Neuronal stem cell (in vitro differentiated cells): Measurements from ENCODE around the gene LILRA6.
A peak's percentile ranks its signal among the peaks of the same experiment; 100 is the strongest.
"Not testable (repeated sequence)": the region's sequence is repeated elsewhere in the genome, so short reads cannot be mapped to it uniquely, and the experiment has no call there.

ENCODE experiments used
- DNase-seq: peaks from one replicate; pipeline ENCODE4 v3.0.0-alpha.2; 2013; ENCODE audit warnings: low spot score
- H2AFZ ChIP-seq: one replicate; pipeline ENCODE4 v1.6.1; 2013; ENCODE audit warnings: mild to moderate bottlenecking, low read length, inconsistent platforms
- H2AK5ac ChIP-seq: 2 replicates; pipeline ENCODE4 v1.6.1; 2013; ENCODE audit warnings: low read depth, mild to moderate bottlenecking, inconsistent platforms, low read length, moderate library complexity, mixed read lengths
- H2BK120ac ChIP-seq: 2 replicates; pipeline ENCODE4 v1.6.1; 2013; ENCODE audit warnings: low read depth, mild to moderate bottlenecking, inconsistent platforms, low read length, moderate library complexity, mixed read lengths
- H2BK12ac ChIP-seq: one replicate; pipeline ENCODE4 v1.6.1; 2013; ENCODE audit warnings: low read length, inconsistent platforms
- H2BK15ac ChIP-seq: 2 replicates; pipeline ENCODE4 v1.6.1; 2013; ENCODE audit warnings: mild to moderate bottlenecking, low read length, inconsistent platforms, mixed read lengths
- H2BK5ac ChIP-seq: one replicate; pipeline ENCODE4 v1.6.1; 2013; ENCODE audit warnings: inconsistent platforms, mild to moderate bottlenecking, low read length, moderate library complexity
- H3K14ac ChIP-seq: one replicate; pipeline ENCODE4 v1.6.1; 2013; ENCODE audit warnings: low read length, inconsistent platforms
- H3K18ac ChIP-seq: 2 replicates; pipeline ENCODE4 v1.6.1; 2013; ENCODE audit warnings: low read length, inconsistent platforms
- H3K23ac ChIP-seq: 2 replicates; pipeline ENCODE4 v1.6.1; 2013; ENCODE audit warnings: low read depth, mild to moderate bottlenecking, mixed read lengths, low read length, inconsistent platforms; ENCODE audit not compliant: poor library complexity
- H3K27ac ChIP-seq: replicated peaks from 3 replicates; pipeline ENCODE4 v1.5.1; 2013; ENCODE audit warnings: low read length, inconsistent platforms
- H3K27me3 ChIP-seq, 3 experiments: 2 replicates each; pipeline ENCODE4 v1.6.1; 2013; ENCODE audit warnings: low read length in 3 of 3, mild to moderate bottlenecking in 2 of 3, inconsistent platforms in 1 of 3, low read depth in 1 of 3, mixed read lengths in 1 of 3, moderate library complexity in 1 of 3; ENCODE audit not compliant: control insufficient read depth in 3 of 3, insufficient read depth in 3 of 3
- H3K36me3 ChIP-seq, 2 donors: replicated peaks in 1 of 2; 2 replicates each; pipeline ENCODE4 v1.6.1; 2013; ENCODE audit warnings: low read length in 2 of 2; ENCODE audit not compliant: control insufficient read depth in 2 of 2, insufficient read depth in 2 of 2
- H3K4ac ChIP-seq: 2 replicates; pipeline ENCODE4 v1.6.1; 2013; ENCODE audit warnings: inconsistent platforms, mild to moderate bottlenecking, low read length, moderate library complexity
- H3K4me1 ChIP-seq, 2 donors: 1 replicate in 1 of 2; 2 replicates in 1 of 2; pipeline ENCODE4 v1.6.1; 2013; ENCODE audit warnings: low read length in 2 of 2, low read depth in 1 of 2; ENCODE audit not compliant: control insufficient read depth in 2 of 2, insufficient read depth in 1 of 2
- H3K4me2 ChIP-seq: one replicate; pipeline ENCODE4 v1.6.1; 2013; ENCODE audit warnings: mild to moderate bottlenecking, low read length, inconsistent platforms; ENCODE audit not compliant: insufficient read depth, poor library complexity, severe bottlenecking
- H3K4me3 ChIP-seq, 2 donors: 2 replicates each; pipeline ENCODE4 v1.5.1; 2013; ENCODE audit warnings: low read length in 2 of 2, mild to moderate bottlenecking in 2 of 2, inconsistent platforms in 1 of 2, moderate library complexity in 1 of 2
- H3K79me1 ChIP-seq: one replicate; pipeline ENCODE4 v1.6.1; 2013; ENCODE audit warnings: low read depth, mild to moderate bottlenecking, inconsistent platforms, low read length, moderate library complexity
- H3K9ac ChIP-seq: one replicate; pipeline ENCODE4 v1.6.1; 2013; ENCODE audit warnings: mild to moderate bottlenecking, low read depth, low read length, inconsistent platforms; ENCODE audit not compliant: poor library complexity
- H3K9me3 ChIP-seq, 2 donors: replicated peaks in 1 of 2; 2 replicates each; pipeline versions ENCODE3 to v1.6.1; 2013; ENCODE audit warnings: low read length in 2 of 2, mild to moderate bottlenecking in 2 of 2, inconsistent platforms in 1 of 2, low read depth in 1 of 2, mixed read lengths in 1 of 2, moderate library complexity in 1 of 2; ENCODE audit not compliant: control insufficient read depth in 2 of 2, insufficient read depth in 1 of 2
- H4K8ac ChIP-seq: one replicate; pipeline ENCODE4 v1.6.1; 2013; ENCODE audit warnings: low read depth, mild to moderate bottlenecking, inconsistent platforms, low read length, moderate library complexity
- H4K91ac ChIP-seq: one replicate; pipeline ENCODE4 v1.6.1; 2013; ENCODE audit warnings: low read length, low read depth, mild to moderate bottlenecking, inconsistent platforms; ENCODE audit not compliant: poor library complexity
- WGBS, 2 donors: extraction: QIAGEN DNeasy Blood & Tissue Kit; methylation state at CpG; one replicate each; pipeline ENCODE4 v1.1.7; 2013; ENCODE audit warnings: missing lambda C conversion rate in 2 of 2, mixed read lengths in 1 of 2; ENCODE audit not compliant: insufficient read length in 2 of 2, insufficient replicate concordance in 1 of 2; ENCODE audit errors: extremely low coverage in 2 of 2; 5-methylcytosine and 5-hydroxymethylcytosine counted together

Gene LILRA6

GRCh38 chr19:54207676-54207982 lies 35.0 kb downstream of the LILRA6 start:
- Histone ChIP-seq H3K27ac (no peak overlapping the region), H4K91ac (no peak overlapping the region), H3K4me3 (no peak overlapping the region), H3K18ac (peak overlapping the region; percentile 11), H4K8ac (peak overlapping the region; percentile 70), H3K4me1 (peaks cover 3 to 11% of the 10 kb centered on the region in 2 donors), H3K79me1 (peaks cover 25% of the 10 kb centered on the region), H3K4ac (no peak overlapping the region), H2AFZ (no peak overlapping the region), H3K23ac (peak overlapping the region; percentile 67), H2AK5ac (no peak overlapping the region), H3K14ac (no peak overlapping the region), H3K9me3 (no peaks in the 10 kb centered on the region), H2BK15ac (no peak overlapping the region), H3K36me3 (peaks cover 62 to 63% of the 10 kb centered on the region in 2 donors), H3K4me2 (no peak overlapping the region), H2BK12ac (no peak overlapping the region), H3K9ac (no peak overlapping the region), H2BK120ac (no peak overlapping the region), H3K27me3 (no peaks in the 10 kb centered on the region), H2BK5ac (no peak overlapping the region)
- DNase-seq, result no peak
- no CpG with 5 or more reads among the region's 5 CpGs for WGBS, 2 donors

DNA sequence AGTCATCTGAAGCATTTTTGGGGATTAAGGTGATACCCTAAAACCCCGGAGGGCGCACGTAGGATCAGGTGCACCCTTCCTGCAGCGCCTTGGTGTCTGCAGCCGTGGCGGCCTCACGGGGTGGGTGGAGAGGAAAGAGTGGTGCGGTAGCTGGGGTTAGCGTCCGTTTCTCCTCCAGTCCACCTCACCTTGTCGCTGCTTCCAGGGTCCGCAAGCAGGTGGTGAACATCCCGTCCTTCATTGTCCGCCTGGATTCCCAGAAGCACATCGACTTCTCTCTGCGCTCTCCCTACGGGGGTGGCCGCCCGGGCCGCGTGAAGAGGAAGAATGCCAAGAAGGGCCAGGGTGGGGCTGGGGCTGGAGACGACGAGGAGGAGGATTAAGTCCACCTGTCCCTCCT lies 35.4 kb downstream of the LILRA6 start:
- WGBS, 2 donors, result no CpG with 5 or more reads among the region's 23 CpGs

DNA sequence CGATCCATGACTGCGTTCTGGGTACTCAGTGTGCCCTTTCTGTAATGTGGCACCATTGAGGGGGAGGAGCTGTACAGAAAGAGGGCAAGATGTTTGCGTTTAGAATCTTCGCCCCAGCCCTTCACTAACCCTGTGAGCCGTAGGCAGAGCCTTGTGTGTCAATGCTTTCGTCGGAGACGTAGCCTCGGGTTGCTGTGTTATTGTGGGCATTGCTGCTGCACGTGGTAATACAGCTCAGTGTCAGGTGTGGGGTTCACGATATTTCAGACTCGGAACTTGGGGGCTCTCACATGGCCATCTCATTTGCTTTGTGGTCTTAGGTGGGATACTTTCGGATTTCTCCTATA lies 35.8 kb downstream of the LILRA6 start:
- Histone ChIP-seq H2AK5ac (no peak overlapping the region), H3K9ac (no peak overlapping the region), H3K36me3 (peaks cover 70 to 71% of the 10 kb centered on the region in 2 donors), H3K23ac (peak overlapping the region; percentile 82), H3K27ac (no peak overlapping the region), H3K14ac (no peak overlapping the region), H2BK120ac (no peak overlapping the region), H3K18ac (no peak overlapping the region), H3K4me1 (peaks cover 11 to 16% of the 10 kb centered on the region in 2 donors), H3K4me2 (no peak overlapping the region), H3K9me3 (no peaks in the 10 kb centered on the region), H4K8ac (no peak overlapping the region), H2BK5ac (no peak overlapping the region), H3K4ac (no peak overlapping the region), H2AFZ (no peak overlapping the region), H4K91ac (no peak overlapping the region), H2BK15ac (no peak overlapping the region), H3K4me3 (no peak overlapping the region), H2BK12ac (no peak overlapping the region), H3K27me3 (no peaks in the 10 kb centered on the region), H3K79me1 (peaks cover 27% of the 10 kb centered on the region)
- DNase-seq, result no peak
- WGBS, 2 donors, result no CpG with 5 or more reads among the region's 13 CpGs

More for the DNA sequence above, 35.4 kb downstream of the LILRA6 start:
- not testable (repeated sequence) for H2BK120ac ChIP-seq, H2BK5ac ChIP-seq, H3K4ac ChIP-seq, H3K9ac ChIP-seq, H4K91ac ChIP-seq, H3K27me3 ChIP-seq, H3K14ac ChIP-seq, H3K18ac ChIP-seq, DNase-seq, H3K23ac ChIP-seq, H2BK12ac ChIP-seq, H4K8ac ChIP-seq, H3K4me3 ChIP-seq, H2AFZ ChIP-seq, H3K27ac ChIP-seq, H2AK5ac ChIP-seq, H2BK15ac ChIP-seq, H3K9me3 ChIP-seq, H3K4me2 ChIP-seq
- Histone ChIP-seq H3K36me3 (peaks cover 67% of the 10 kb centered on the region in 2 donors), H3K4me1 (peaks cover 7 to 14% of the 10 kb centered on the region in 2 donors), H3K79me1 (peaks cover 27% of the 10 kb centered on the region)

- Histone ChIP-seq H3K9ac (no peak overlapping the region), H2BK15ac (no peak overlapping the region), H3K27me3 (no peaks in the 10 kb centered on the region), H2BK12ac (no peak overlapping the region), H3K4me3 (no peak overlapping the region), H3K4me2 (no peak overlapping the region), H3K36me3 (peaks cover 72 to 74% of the 10 kb centered on the region in 2 donors), H3K23ac (peak overlapping the region; percentile 82), H3K14ac (no peak overlapping the region), H3K27ac (no peak overlapping the region), H3K9me3 (no peaks in the 10 kb centered on the region), H2AK5ac (no peak overlapping the region), H2BK120ac (no peak overlapping the region), H2BK5ac (no peak overlapping the region), H3K4ac (no peak overlapping the region), H4K8ac (no peak overlapping the region), H3K79me1 (peaks cover 26% of the 10 kb centered on the region), H3K4me1 (peaks cover 17 to 20% of the 10 kb centered on the region in 2 donors), H3K18ac (no peak overlapping the region), H2AFZ (no peak overlapping the region), H4K91ac (no peak overlapping the region)
- WGBS, 2 donors, result no CpG with 5 or more reads among the region's 27 CpGs
- no peak for DNase-seq
Measured at GRCh38 chr19:54206030-54206830, 36.4 kb downstream of the LILRA6 start.
